GM23248 (cell line): ENCODE measurements around the gene PARD3B. TPM values are rescaled to one million over a fixed set of nuclear protein-coding genes. Genes with fewer than 3 reads are reported as not detected.

Source experiments
- DNase-seq: peaks from one replicate; pipeline ENCODE4 v3.0.0-alpha.2; 2015
- H2AFZ ChIP-seq: fragments of 200-600 bp; sonication (generic); 2 replicates; pipeline ENCODE4 v1.6.1; 2016; ENCODE audit warnings: antibody characterized with exemption
- H3F3A ChIP-seq: fragments of 200-600 bp; sonication (generic); 2 replicates; pipeline ENCODE4 v1.6.1; 2016; ENCODE audit warnings: mild to moderate bottlenecking, antibody characterized with exemption, mixed run types; ENCODE audit not compliant: insufficient read depth
- H3K27ac ChIP-seq: fragments of 200-600 bp; sonication (generic); 2 replicates; pipeline ENCODE4 v1.5.1; 2016; ENCODE audit warnings: mild to moderate bottlenecking
- H3K27me3 ChIP-seq: fragments of 200-600 bp; sonication (generic); replicated peaks from 2 replicates; pipeline ENCODE4 v1.6.1; 2016; ENCODE audit warnings: mild to moderate bottlenecking; ENCODE audit not compliant: insufficient read depth
- H3K36me3 ChIP-seq: fragments of 200-600 bp; sonication (generic); 2 replicates; pipeline ENCODE4 v1.6.1; 2016; ENCODE audit warnings: low read depth, mild to moderate bottlenecking
- H3K4me1 ChIP-seq: fragments of 200-600 bp; sonication (generic); 2 replicates; pipeline ENCODE4 v1.6.1; 2016; ENCODE audit warnings: mild to moderate bottlenecking; ENCODE audit not compliant: insufficient read depth
- H3K4me2 ChIP-seq: fragments of 200-600 bp; sonication (generic); one replicate; pipeline ENCODE4 v1.6.1; 2016; ENCODE audit warnings: mild to moderate bottlenecking; ENCODE audit not compliant: unreplicated experiment
- H3K4me3 ChIP-seq: fragments of 200-600 bp; sonication (generic); 2 replicates; pipeline ENCODE4 v1.5.1; 2016; ENCODE audit warnings: mild to moderate bottlenecking
- H3K79me2 ChIP-seq: fragments of 200-600 bp; sonication (generic); 2 replicates; pipeline ENCODE4 v1.6.1; 2016; ENCODE audit warnings: mild to moderate bottlenecking; ENCODE audit not compliant: insufficient read depth
- H3K9ac ChIP-seq: fragments of 200-600 bp; sonication (generic); 2 replicates; pipeline ENCODE4 v1.6.1; 2016; ENCODE audit warnings: mild to moderate bottlenecking
- H3K9me2 ChIP-seq: fragments of 200-600 bp; sonication (generic); 2 replicates; pipeline ENCODE4 v1.6.1; 2016; ENCODE audit warnings: mixed run types, mild to moderate bottlenecking, moderate library complexity; ENCODE audit not compliant: insufficient read depth
- H3K9me3 ChIP-seq: fragments of 200-600 bp; sonication (generic); one replicate; pipeline ENCODE4 v1.6.1; 2017; ENCODE audit warnings: low read depth
- H4K20me1 ChIP-seq: fragments of 200-600 bp; sonication (generic); 2 replicates; pipeline ENCODE4 v1.6.0; 2016; ENCODE audit not compliant: insufficient read depth
- EZH2 ChIP-seq: fragments of 200-600 bp; sonication (generic); IDR thresholded peaks from 2 replicates; pipeline ENCODE4 v1.6.1; 2018; ENCODE audit warnings: antibody characterized with exemption, mild to moderate bottlenecking; ENCODE audit not compliant: insufficient read depth, poor library complexity, severe bottlenecking
- EZH2phosphoT487 ChIP-seq: fragments of 200-600 bp; sonication (generic); IDR thresholded peaks from 2 replicates; pipeline ENCODE4 v1.6.1; 2018; ENCODE audit warnings: antibody characterized with exemption, moderate library complexity, mild to moderate bottlenecking, low read depth; ENCODE audit not compliant: insufficient read depth
- WGBS, 2 experiments: methylation state at CpG; one replicate each; pipeline ENCODE4 v1.1.6; 2015 to 2017; ENCODE audit warnings: low lambda C conversion rate in 2 of 2, low coverage in 1 of 2; ENCODE audit errors: missing lambda C conversion rate in 2 of 2; 5-methylcytosine and 5-hydroxymethylcytosine counted together
- in situ Hi-C: fragments of 300-500 bp; cut with MboI; formaldehyde crosslinking; loops from 2 replicates; pipeline ENCODE4 v1.15.0; 2020
- polyA plus RNA-seq: library from polyadenylated mRNA; unstranded; fragments of >200 nt; fragmentation: Nextera tagmentation; extraction: Ambion mirVana; gene quantifications from 2 replicates; pipeline ENCODE4 v1.2.1, GENCODE V29; 2016
- total RNA-seq: library from RNA; depleted of rRNA; stranded (reverse); fragments of >200 nt; shearing (Covaris generic); gene quantifications from 2 replicates; pipeline ENCODE4 v1.2.3, GENCODE V29; 2014

PARD3B gene
- total and polyA plus RNA-seq, 2 experiments from 2014 or later: 2.5 to 6.9 TPM

GRCh38 chr2:204846471-204846870 lies 301.2 kb downstream of the PARD3B start:
- Histone ChIP-seq H3K36me3 (no peaks in the 10 kb centered on the region), H3K9me3 (no peaks in the 10 kb centered on the region), H3K79me2 (no peaks in the 10 kb centered on the region), H3K27ac (no peak overlapping the region), H3K4me3 (no peak overlapping the region), H3K9me2 (no peaks in the 10 kb centered on the region), H2AFZ (no peak overlapping the region), H4K20me1 (no peaks in the 10 kb centered on the region), H3K27me3 (no peaks in the 10 kb centered on the region), H3K9ac (no peak overlapping the region), H3K4me2 (no peak overlapping the region), H3K4me1 (peaks cover 26% of the 10 kb centered on the region), H3F3A (peaks cover 25% of the 10 kb centered on the region)
- TF ChIP-seq EZH2 (no peak), EZH2phosphoT487 (no peak)
- no peak for DNase-seq
- in situ Hi-C loops: no loop called here
- 76 to 81% methylated on average over 4 of the region's 4 CpGs for WGBS, 2 experiments

GRCh38 chr2:204849892-204850291 lies 304.6 kb downstream of the PARD3B start:
- Histone ChIP-seq H3K27me3 (no peaks in the 10 kb centered on the region), H3K9me3 (no peaks in the 10 kb centered on the region), H4K20me1 (no peaks in the 10 kb centered on the region), H3K79me2 (no peaks in the 10 kb centered on the region), H3K36me3 (no peaks in the 10 kb centered on the region), H3K27ac (no peak overlapping the region), H3K4me2 (no peak overlapping the region), H3K4me1 (no peaks in the 10 kb centered on the region), H3F3A (no peaks in the 10 kb centered on the region), H3K9me2 (no peaks in the 10 kb centered on the region), H3K9ac (no peak overlapping the region), H3K4me3 (no peak overlapping the region), H2AFZ (no peak overlapping the region)
- 80 to 88% methylated on average over 3 of the region's 3 CpGs for WGBS, 2 experiments
- in situ Hi-C loops: no loop called here
- DNase-seq: no peak
- TF ChIP-seq EZH2: no peak
- TF ChIP-seq EZH2phosphoT487: no peak

GRCh38 chr2:204850581-204850980 lies 305.3 kb downstream of the PARD3B start:
- no peaks in the 10 kb centered on the region for H3K36me3 ChIP-seq
- H3K4me1 ChIP-seq: no peaks in the 10 kb centered on the region
- no peak overlapping the region for H3K4me2 ChIP-seq
- no peaks in the 10 kb centered on the region for H4K20me1 ChIP-seq
- WGBS, 2 experiments: 88 to 90% methylated on average over 4 of the region's 4 CpGs
- no peaks in the 10 kb centered on the region for H3K9me3 ChIP-seq
- no peak overlapping the region for H3K27ac ChIP-seq
- H3K9ac ChIP-seq: no peak overlapping the region
- H2AFZ ChIP-seq: no peak overlapping the region
- no peaks in the 10 kb centered on the region for H3K27me3 ChIP-seq
- H3K9me2 ChIP-seq: no peaks in the 10 kb centered on the region
- no peak for DNase-seq
- H3F3A ChIP-seq: no peaks in the 10 kb centered on the region
- in situ Hi-C loops: no loop called here
- no peaks in the 10 kb centered on the region for H3K79me2 ChIP-seq
- H3K4me3 ChIP-seq: no peak overlapping the region
- TF ChIP-seq EZH2 (no peak), EZH2phosphoT487 (no peak)

GRCh38 chr2:204853905-204854304 lies 308.6 kb downstream of the PARD3B start:
- Histone ChIP-seq H3F3A (no peaks in the 10 kb centered on the region), H4K20me1 (no peaks in the 10 kb centered on the region), H3K4me2 (no peak overlapping the region), H3K4me3 (no peak overlapping the region), H2AFZ (no peak overlapping the region), H3K9me3 (no peaks in the 10 kb centered on the region), H3K36me3 (no peaks in the 10 kb centered on the region), H3K27me3 (no peaks in the 10 kb centered on the region), H3K4me1 (no peaks in the 10 kb centered on the region), H3K9me2 (no peaks in the 10 kb centered on the region), H3K27ac (no peak overlapping the region), H3K9ac (no peak overlapping the region), H3K79me2 (no peaks in the 10 kb centered on the region)
- in situ Hi-C loops: no loop called here
- 92 to 93% methylated on average over 1 of the region's 1 CpG for WGBS, 2 experiments
- TF ChIP-seq EZH2 (no peak), EZH2phosphoT487 (no peak)
- no peak for DNase-seq

- no peak overlapping the region for H2AFZ ChIP-seq
- in situ Hi-C loops: no loop called here
Measured at GRCh38 chr2:204860274-204860673, 315.0 kb downstream of the PARD3B start.

More at GRCh38 chr2:204860274-204860673, 315.0 kb downstream of the PARD3B start:
- no peaks in the 10 kb centered on the region for H3K27me3 ChIP-seq
- no peak overlapping the region for H3K27ac ChIP-seq
- H3K79me2 ChIP-seq: no peaks in the 10 kb centered on the region
- H3K9me2 ChIP-seq: no peaks in the 10 kb centered on the region
- TF ChIP-seq EZH2phosphoT487 (no peak), EZH2 (no peak)
- 26 to 27% methylated on average over 6 of the region's 6 CpGs for WGBS, 2 experiments
- no peaks in the 10 kb centered on the region for H3K36me3 ChIP-seq
- no peak overlapping the region for H3K4me2 ChIP-seq
- no peaks in the 10 kb centered on the region for H4K20me1 ChIP-seq
- H3K9me3 ChIP-seq: no peaks in the 10 kb centered on the region
- H3K4me3 ChIP-seq: no peak overlapping the region
- no peak overlapping the region for H3K9ac ChIP-seq
- DNase-seq: peak; percentile 53
- no peaks in the 10 kb centered on the region for H3F3A ChIP-seq
- H3K4me1 ChIP-seq: no peaks in the 10 kb centered on the region
